ENCODE data around the gene RNF213. TPM values are rescaled to one million over a fixed set of nuclear protein-coding genes. Genes with fewer than 3 reads are reported as not detected.

Gene RNF213
- total RNA-seq, 4 donors from 2014 or later: 57.8 to 197 (median 94.1) TPM

DNA sequence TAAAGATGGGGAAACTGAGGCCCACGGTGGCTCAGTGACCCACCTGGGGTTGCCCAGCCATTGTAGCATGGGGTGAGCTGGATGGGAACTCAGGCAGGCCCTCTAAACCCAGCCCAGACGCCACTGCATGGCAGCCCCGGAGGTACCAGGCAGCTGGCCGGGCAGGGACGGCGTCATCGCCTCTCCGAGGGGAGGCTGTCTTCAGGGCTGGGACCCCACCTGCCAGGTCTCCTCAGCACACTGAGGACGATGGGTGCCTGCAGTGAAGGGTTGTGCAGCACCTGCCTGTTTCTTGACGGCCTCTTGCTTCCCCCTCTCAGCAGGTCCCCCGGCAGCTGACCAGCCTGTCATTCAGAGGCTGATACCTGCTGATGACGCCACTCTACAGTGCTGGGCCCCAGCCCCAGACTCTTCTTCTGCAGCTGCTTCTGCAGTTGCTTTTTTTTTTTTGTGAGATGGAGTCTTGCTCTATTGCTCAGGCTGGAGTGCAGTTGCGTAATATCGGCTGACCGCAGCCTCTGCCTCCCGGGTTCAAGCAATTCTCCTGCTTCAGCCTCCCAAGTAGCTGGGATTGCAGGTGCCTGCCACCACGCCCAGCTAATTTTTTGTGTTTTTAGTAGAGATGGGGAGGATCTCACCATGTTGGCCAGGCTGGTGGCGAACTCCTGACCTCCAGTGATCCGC, 24.7 kb downstream of the RNF213 start:
- Histone ChIP-seq H3K4me1 (peaks cover under 1% of the 10 kb centered on the region), H3K4me3 (no peak overlapping the region), H3K27me3 (no peaks in the 10 kb centered on the region), H3K27ac (no peak overlapping the region), H3K36me3 (peaks cover 37% of the 10 kb centered on the region), H3K9me3 (no peaks in the 10 kb centered on the region)
- TF ChIP-seq, protein P1, sequence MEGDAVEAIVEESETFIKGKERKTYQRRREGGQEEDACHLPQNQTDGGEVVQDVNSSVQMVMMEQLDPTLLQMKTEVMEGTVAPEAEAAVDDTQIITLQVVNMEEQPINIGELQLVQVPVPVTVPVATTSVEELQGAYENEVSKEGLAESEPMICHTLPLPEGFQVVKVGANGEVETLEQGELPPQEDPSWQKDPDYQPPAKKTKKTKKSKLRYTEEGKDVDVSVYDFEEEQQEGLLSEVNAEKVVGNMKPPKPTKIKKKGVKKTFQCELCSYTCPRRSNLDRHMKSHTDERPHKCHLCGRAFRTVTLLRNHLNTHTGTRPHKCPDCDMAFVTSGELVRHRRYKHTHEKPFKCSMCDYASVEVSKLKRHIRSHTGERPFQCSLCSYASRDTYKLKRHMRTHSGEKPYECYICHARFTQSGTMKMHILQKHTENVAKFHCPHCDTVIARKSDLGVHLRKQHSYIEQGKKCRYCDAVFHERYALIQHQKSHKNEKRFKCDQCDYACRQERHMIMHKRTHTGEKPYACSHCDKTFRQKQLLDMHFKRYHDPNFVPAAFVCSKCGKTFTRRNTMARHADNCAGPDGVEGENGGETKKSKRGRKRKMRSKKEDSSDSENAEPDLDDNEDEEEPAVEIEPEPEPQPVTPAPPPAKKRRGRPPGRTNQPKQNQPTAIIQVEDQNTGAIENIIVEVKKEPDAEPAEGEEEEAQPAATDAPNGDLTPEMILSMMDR (IDR thresholded peaks at IDR 0.05): no peak
- TF ChIP-seq POLR2A (IDR thresholded peaks at IDR 0.05) (no peak), EP300 (IDR thresholded peaks at IDR 0.05) (no peak), POLR2AphosphoS5 (IDR thresholded peaks at IDR 0.05) (no peak)
- 94% methylated on average over 11 of the region's 19 CpGs for WGBS
- no peak for DNase-seq (ENCODE audit: low spot score in 2 of 2)

DNA sequence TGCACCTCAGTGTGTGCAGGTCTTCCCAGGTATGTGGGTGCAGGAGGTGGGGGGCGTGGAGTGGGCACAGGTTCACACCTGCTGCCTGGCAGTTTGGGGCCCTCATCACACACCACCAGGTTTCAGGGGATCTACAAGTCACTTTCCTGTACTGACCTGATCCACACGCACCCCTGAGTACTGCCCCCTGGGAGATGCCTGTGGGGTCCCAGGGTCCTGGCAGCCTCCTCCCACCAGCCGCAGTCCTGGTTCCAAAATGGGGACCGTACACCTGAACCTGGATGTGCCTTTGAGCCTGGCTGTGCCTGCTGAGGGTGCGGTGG, 25.9 kb downstream of the RNF213 start:
- no peak overlapping the region for H3K4me3 ChIP-seq

DNA sequence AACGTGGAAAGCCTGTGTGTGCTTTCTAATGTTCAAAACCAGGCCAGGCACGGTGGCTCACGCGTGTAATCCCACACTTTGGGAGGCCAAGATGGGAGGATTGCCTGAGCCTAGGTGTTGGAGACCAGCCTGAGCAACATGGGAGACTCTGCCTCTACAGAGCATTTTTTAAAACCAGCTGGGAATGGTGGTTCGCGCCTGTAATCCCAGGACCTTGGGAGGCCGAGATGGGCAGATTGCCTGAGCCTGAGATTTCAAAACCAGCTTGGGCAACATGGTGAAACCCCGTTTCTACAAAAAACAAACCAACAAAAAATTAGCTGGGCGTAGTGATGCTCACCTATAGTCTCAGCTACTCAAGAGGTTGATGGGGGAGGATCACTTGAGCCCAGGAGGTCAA, 26.4 kb downstream of the RNF213 start:
- Histone ChIP-seq H3K27me3 (no peaks in the 10 kb centered on the region), H3K4me3 (no peak overlapping the region), H3K9me3 (no peaks in the 10 kb centered on the region), H3K27ac (no peak overlapping the region), H3K4me1 (no peaks in the 10 kb centered on the region), H3K36me3 (peaks cover 47% of the 10 kb centered on the region)
- no peak for DNase-seq (ENCODE audit: low spot score in 2 of 2)
- WGBS: 89% methylated on average over 9 of the region's 9 CpGs
- TF ChIP-seq POLR2A (IDR thresholded peaks at IDR 0.05): no peak
- TF ChIP-seq EP300 (IDR thresholded peaks at IDR 0.05): no peak
- TF ChIP-seq, protein P1 (IDR thresholded peaks at IDR 0.05): no peak

More for the DNA sequence above, 25.9 kb downstream of the RNF213 start:
- DNase-seq (ENCODE audit: low spot score in 2 of 2): no peak
- Histone ChIP-seq H3K4me1 (no peaks in the 10 kb centered on the region), H3K27me3 (no peaks in the 10 kb centered on the region), H3K36me3 (peaks cover 47% of the 10 kb centered on the region), H3K9me3 (no peaks in the 10 kb centered on the region), H3K27ac (no peak overlapping the region)
- TF ChIP-seq, protein P1 (IDR thresholded peaks at IDR 0.05): no peak
- TF ChIP-seq EP300 (IDR thresholded peaks at IDR 0.05) (no peak), POLR2A (IDR thresholded peaks at IDR 0.05) (no peak), POLR2AphosphoS5 (IDR thresholded peaks at IDR 0.05) (no peak)
- WGBS: 96% methylated on average over 4 of the region's 5 CpGs

GRCh38 chr17:80287806-80288567, 27.3 kb downstream of the RNF213 start:
- Histone ChIP-seq H3K4me1 (no peaks in the 10 kb centered on the region), H3K27me3 (no peaks in the 10 kb centered on the region), H3K36me3 (peaks cover 55% of the 10 kb centered on the region), H3K9me3 (no peaks in the 10 kb centered on the region), H3K27ac (no peak overlapping the region), H3K4me3 (no peak overlapping the region)
- WGBS: 79% methylated on average over 5 of the region's 22 CpGs
- TF ChIP-seq POLR2AphosphoS5 (IDR thresholded peaks at IDR 0.05) (no peak), POLR2A (IDR thresholded peaks at IDR 0.05) (no peak), EP300 (IDR thresholded peaks at IDR 0.05) (no peak)
- no peak for DNase-seq (ENCODE audit: low spot score in 2 of 2)

DNA sequence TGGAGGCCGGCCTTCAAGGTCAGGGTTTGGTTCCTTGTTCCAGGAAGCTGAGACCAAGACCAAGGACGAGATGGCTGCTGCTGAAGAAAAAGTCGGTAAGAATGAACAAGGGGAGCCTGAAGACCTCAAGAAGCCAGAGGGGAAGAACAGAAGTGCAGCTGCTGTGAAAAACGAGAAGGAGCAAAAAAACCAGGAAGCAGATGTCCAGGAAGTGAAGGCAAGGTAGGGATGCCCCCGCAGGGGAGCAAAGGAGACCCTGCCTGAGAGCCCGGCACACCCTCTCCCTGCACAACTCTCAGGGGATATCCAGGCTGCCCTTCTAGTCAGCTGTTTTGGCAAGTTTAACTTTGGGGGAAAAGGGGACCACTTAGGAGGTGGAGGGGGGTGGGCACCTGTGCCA, 29.0 kb downstream of the RNF213 start:
- no peak overlapping the region for H3K27ac ChIP-seq
- H3K27me3 ChIP-seq: no peaks in the 10 kb centered on the region
- peaks cover 71% of the 10 kb centered on the region for H3K36me3 ChIP-seq
- 74% methylated on average over 6 of the region's 6 CpGs for WGBS
- no peak for DNase-seq (ENCODE audit: low spot score in 2 of 2)
- TF ChIP-seq, protein P1 (IDR thresholded peaks at IDR 0.05): no peak
- TF ChIP-seq EP300 (IDR thresholded peaks at IDR 0.05) (no peak), POLR2A (IDR thresholded peaks at IDR 0.05) (no peak), POLR2AphosphoS5 (IDR thresholded peaks at IDR 0.05) (no peak)
- H3K9me3 ChIP-seq: no peaks in the 10 kb centered on the region
- no peak overlapping the region for H3K4me3 ChIP-seq
- H3K4me1 ChIP-seq: no peaks in the 10 kb centered on the region
